GM12865 (cell line): Measurements from ENCODE around the gene PIP4K2B.

Experiments
- DNase-seq: peaks from one replicate; pipeline ENCODE4 v3.0.0; 2010; ENCODE audit warnings: low read depth
- H3K4me3 ChIP-seq: 2 replicates; pipeline ENCODE4 v1.5.1; 2011; ENCODE audit warnings: mild to moderate bottlenecking, low read depth, low read length, control low read depth
- CTCF ChIP-seq: IDR thresholded peaks from 2 replicates; pipeline ENCODE4 v1.5.1; 2011; ENCODE audit warnings: low read length, control low read depth, low read depth, inconsistent platforms; ENCODE audit not compliant: insufficient read depth; ENCODE audit errors: missing control alignments

The PIP4K2B gene

GRCh38 chr17:38732376-38733281, 66.7 kb downstream of the PIP4K2B start:
- DNase-seq = no peak
- no peak for TF ChIP-seq CTCF
- no peak overlapping the region for H3K4me3 ChIP-seq

GRCh38 chr17:38731526-38732294, 67.6 kb downstream of the PIP4K2B start:
- H3K4me3 ChIP-seq = peak overlapping the region; percentile 71; the same call in 1 of the 2 replicates
- no peak for DNase-seq
- TF ChIP-seq CTCF = no peak

- DNase-seq = peak; percentile 41
- TF ChIP-seq CTCF = no peak
- H3K4me3 ChIP-seq = peak overlapping the region; percentile 71
These were observed 68.6 kb downstream of the PIP4K2B start for GRCh38 chr17:38730526-38731379.

- peak; percentile 73 for TF ChIP-seq CTCF
- peak within 1 kb of the TSS; percentile 71 for H3K4me3 ChIP-seq
- peak; percentile 95 for DNase-seq
These were observed 69.3 kb downstream of the PIP4K2B start, which contains the start of gene CISD3 for GRCh38 chr17:38729886-38730525. TSS of gene CISD3 (plus strand) at chr17:38730341. CDS start at chr17:38730359, 18 bp downstream.

GRCh38 chr17:38729368-38729885, 69.9 kb downstream of the PIP4K2B start:
- TF ChIP-seq CTCF = no peak
- peak overlapping the region; percentile 56 for H3K4me3 ChIP-seq
- no peak for DNase-seq
